Stimulated activated CD4-positive, alpha-beta T cell treated with anti-CD3 and anti-CD28 coated beads, Interleukin-12 subunit alpha, Interleukin-12 subunit beta, amount 100 ng/mL, for 48 hours (primary cell): Measurements from ENCODE around the gene ADSS1.
"Not testable (repeated sequence)": the region's sequence is repeated elsewhere in the genome, so short reads cannot be mapped to it uniquely, and the experiment has no call there.

Experiments used
- DNase-seq, 3 donors: peaks; one replicate each; pipeline ENCODE4 v3.0.0-alpha.2; 2020; ENCODE audit warnings: low read depth in 2 of 3, low spot score in 1 of 3

Gene ADSS1

GRCh38 chr14:104714066-104714465 lies 10.0 kb upstream of the ADSS1 start:
- DNase-seq = no peak

GRCh38 chr14:104714681-104715080 lies 9.3 kb upstream of the ADSS1 start:
- no peak for DNase-seq

- DNase-seq = no peak
These were observed 8.6 kb upstream of the ADSS1 start for GRCh38 chr14:104715416-104715815.

DNA sequence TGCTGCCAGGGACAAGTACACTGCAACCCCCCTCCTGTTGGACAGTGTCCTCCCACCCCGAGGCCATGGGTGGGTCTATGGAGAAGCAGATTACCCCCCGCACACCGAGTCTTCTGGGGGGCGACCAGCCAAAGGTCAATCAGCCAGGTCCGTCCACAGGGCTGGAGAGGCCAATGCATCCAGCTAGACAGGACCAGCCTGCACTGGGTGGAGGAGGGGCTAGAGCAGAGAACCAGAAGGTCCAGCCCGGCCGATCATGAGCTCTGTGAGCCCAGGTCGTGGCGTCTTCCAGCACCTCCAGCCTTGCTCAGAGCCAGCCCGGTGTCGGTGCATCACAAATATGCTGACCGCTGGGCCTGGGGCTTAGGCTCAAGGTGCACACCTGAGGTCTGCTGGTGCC lies 8.2 kb upstream of the ADSS1 start:
- DNase-seq = no peak

DNA sequence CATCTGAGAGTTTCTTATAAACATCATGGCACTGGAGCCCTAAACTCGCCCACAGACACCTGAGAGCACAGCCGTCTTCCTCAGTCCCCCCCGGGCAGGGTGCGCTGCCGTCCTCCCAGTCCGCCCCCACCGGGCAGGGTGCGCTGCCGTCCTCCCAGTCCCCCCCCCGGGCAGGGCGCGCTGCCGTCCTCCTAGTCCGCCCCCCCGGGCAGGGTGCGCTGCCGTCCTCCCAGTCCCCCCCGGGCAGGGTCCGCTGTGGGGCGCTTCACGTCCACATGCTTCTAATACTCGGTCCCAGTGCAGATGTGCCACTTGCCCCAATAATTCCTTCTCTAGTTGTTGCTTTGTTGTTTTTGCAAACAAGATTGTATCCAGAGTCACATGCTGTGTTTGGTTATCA lies 6.9 kb upstream of the ADSS1 start:
- DNase-seq = no peak

GRCh38 chr14:104717646-104718045 lies 6.4 kb upstream of the ADSS1 start:
- no peak for DNase-seq

- no peak for DNase-seq
These were observed 5.9 kb upstream of the ADSS1 start for GRCh38 chr14:104718147-104718546.

DNA sequence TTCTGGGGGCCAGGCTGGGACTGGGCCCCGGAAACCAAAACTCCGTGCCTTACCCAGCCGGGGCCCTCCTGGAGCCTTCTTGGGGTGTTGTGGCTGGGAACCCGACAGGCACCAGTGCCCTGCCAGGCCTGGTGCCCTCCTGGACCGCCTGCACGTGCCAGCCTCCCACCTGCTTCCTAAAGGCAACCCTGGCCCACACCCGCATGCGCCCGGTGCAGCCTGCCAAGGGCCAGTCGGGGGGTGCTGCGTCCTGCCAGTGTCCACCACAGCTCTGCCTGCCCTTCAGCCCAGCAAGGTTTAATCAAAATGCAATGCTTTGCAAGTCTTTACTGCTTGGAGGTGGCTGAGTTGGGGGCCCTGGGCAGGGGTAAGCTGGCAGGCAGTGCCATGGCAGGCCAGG lies 5.2 kb upstream of the ADSS1 start:
- no peak for DNase-seq

- no peak for DNase-seq
These were observed 4.7 kb upstream of the ADSS1 start for GRCh38 chr14:104719343-104719742.

DNA sequence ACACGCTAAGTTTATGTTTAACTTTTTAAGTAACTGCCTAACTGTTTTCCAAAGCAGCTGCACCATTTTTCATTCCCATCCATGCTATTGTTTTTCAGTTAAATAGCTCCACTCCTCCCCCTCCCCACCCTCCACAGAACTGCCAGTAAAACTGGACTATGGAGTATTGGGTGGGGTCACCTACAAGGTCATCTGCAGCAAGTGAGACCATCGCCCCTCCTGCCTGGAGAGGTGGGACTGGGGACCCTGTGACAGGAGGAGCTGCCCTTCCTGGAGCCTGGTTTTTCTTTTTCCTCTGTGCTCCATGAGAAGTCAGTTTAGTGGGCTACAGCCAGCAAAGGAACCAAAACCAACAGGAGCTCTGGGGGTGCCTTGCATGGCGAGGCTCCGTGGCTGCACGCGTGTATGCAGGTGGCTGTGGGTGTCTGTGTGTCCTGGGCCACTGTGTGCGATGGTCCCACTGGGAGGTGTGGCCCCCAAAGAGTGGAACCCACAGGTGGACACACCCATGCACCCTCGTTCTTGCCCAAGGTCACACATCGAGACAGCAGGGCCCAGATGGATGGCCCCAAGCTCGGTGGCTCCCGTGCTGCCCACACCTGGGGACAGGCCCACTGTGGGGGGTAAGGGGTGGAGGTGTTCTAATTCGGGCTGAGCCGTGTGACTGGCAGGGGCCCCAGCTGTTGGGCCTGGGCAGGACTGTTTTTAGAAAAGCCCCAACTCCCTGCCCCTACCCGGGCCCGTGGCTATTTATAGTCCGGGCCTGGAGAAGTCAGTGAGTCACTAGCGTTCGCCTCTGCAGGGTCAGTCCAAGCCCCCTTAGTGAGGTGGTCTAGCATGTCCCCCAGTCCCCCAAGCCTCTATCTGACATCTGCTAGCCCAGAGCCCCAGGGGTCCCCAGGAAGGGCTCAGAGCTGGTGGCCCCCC lies 2.3 kb upstream of the ADSS1 start:
- DNase-seq = no peak

DNA sequence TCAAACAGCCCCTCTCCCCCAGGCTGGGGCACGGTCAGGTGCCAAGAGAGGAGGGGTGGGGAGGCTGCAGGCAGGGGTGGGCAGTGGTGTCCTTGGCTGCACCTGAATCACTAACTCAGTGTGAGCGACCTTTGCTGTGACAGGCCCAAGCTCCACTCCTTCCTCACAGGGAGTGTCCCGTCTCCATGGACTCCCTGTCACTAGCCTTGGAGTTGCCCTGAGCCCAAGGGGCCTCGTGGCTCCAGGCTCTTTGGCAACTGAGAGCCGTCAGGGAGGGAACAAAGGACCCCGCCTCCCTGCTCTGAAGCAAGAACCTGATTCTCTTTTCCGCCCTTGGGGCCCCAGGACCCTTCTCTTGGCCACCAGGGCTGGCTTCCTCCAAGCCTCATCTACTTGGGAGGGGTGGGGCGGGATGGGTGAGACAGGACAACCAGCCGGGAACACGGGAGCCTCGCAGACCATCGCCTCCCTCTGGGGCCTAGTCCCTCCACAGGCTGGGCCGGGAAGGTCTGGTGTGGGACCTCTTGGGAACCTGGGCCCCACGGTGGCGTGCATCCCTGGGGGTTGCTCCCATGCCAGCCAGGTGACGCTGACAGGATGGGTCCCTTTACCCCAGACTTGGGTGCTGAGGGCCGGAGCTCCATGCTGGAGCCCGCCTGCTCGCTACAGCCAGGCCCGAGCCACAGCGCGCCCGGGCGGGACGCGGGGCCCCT lies 935 bp upstream of the ADSS1 start:
- DNase-seq = no peak

- no peak for DNase-seq
These were observed 465 bp downstream of the ADSS1 start for GRCh38 chr14:104724407-104724980.

GRCh38 chr14:104724981-104725771 lies 1.1 kb downstream of the ADSS1 start:
- DNase-seq = no peak

DNA sequence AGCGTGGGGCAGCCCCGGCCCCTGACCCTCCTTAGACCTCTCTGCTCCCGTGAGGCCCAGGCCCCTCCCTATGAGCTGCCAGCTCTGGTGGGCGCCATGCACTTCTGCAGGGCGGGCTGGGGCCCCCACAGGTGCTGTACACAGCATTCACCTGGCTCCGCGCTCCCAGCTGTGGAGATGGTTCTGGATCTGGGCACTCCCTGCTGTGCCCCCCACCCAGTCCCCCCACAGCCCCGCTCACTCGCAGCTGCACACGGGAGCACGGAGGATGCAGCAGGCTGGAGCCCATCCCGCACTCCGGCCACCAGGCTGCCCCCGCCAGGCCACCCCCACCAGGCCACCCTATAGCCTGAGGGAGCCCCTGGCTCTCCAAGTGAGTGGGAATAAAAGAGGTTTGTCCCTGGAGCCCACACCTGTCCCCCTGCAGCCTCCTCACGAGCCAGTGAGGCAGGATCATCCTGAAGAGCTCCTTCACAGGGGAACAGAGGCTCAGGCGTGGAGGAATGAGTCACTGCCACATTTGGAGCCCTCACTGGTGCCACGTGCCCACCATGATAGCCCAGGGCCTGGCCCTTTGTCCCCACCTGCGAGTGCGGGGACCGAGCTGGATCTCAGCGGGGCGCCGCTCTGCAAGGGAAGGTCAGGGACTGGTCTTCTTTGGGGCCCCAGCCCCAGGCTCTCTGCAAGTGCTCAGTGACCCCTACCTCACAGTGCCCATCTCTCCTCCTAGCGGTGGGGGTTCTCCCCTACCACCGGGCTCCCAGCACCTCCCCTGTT lies 1.9 kb downstream of the ADSS1 start:
- no peak for DNase-seq

- DNase-seq = no peak
These were observed 2.8 kb downstream of the ADSS1 start for GRCh38 chr14:104726600-104727451.

DNA sequence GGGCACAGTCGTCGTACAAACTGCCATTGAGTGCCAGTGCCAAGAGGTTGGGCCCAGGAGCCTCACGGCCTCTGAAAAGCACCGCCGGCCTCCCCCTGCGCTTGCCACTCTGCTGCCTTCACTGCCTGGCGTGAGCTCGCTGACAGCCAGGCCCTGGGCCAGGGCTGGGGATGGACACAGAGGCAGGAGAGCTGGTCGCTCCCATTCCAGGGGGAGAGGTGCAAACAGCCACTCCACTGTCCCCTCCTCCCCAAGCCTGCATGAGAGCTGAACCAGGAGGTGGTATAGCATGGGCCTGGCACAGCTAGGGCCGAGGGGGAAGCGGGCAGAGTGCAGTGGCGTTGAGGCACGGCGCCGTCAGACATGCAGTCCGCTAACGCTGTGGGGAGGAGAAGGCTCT lies 4.6 kb downstream of the ADSS1 start:
- no peak for DNase-seq

DNA sequence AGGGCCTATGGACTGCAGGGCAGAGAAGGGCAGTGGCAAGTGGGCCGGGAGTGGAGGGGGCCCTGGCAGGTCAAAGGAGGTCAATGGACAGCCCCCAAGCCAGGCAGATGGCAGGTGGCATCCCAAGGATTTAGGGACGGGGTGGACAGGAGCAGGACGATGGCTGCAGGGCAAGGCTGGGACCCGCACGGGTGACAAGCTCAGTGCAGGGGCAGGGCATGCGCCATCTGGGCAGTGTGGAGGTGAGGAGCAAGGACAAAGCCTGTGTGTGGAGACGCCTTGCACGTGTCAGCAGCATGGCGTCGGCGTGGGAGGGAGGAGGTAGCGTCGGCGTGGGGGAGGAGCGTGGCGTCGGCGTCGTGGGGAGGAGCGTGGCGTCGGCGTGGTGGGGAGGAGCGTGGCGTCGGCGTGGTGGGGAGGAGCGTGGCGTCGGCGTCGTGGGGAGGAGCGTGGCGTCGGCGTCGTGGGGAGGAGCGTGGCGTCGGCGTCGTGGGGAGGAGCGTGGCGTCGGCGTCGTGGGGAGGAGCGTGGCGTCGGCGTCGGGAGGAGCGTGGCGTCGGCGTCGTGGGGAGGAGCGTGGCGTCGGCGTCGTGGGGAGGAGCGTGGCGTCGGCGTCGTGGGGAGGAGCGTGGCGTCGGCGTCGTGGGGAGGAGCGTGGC lies 5.3 kb downstream of the ADSS1 start:
- not testable (repeated sequence) for DNase-seq

- no peak for DNase-seq
These were observed 5.8 kb downstream of the ADSS1 start for GRCh38 chr14:104729835-104730181.

- DNase-seq = no peak
These were observed 6.5 kb downstream of the ADSS1 start for GRCh38 chr14:104730487-104730886.
